H1 (cell line): ENCODE data around the gene ABCC6.

Experiments
- CEBPB ChIP-seq: IDR thresholded peaks from 2 replicates; pipeline ENCODE4 v1.6.1; 2012; ENCODE audit warnings: low read depth, low read length
- CTCF ChIP-seq, 3 experiments: IDR thresholded peaks; 1 replicate in 2 of 3; 2 replicates in 1 of 3; pipeline versions ENCODE4 v1.5.1 to v1.6.1; 2011; ENCODE audit warnings: low read length in 3 of 3, mild to moderate bottlenecking in 3 of 3, inconsistent platforms in 2 of 3, low read depth in 1 of 3, moderate library complexity in 1 of 3; ENCODE audit not compliant: insufficient read depth in 1 of 3; ENCODE audit errors: control extremely low read depth in 1 of 3
- GABPA ChIP-seq: IDR thresholded peaks from 2 replicates; pipeline ENCODE4 v1.6.1; 2011; ENCODE audit warnings: mild to moderate bottlenecking, low read length, moderate library complexity, borderline replicate concordance; ENCODE audit not compliant: insufficient read depth
- POLR2A ChIP-seq, 2 experiments: IDR thresholded peaks; 1 replicate in 1 of 2; 2 replicates in 1 of 2; pipeline ENCODE4 v1.6.1; 2011; ENCODE audit warnings: low read depth in 2 of 2, low read length in 2 of 2, mild to moderate bottlenecking in 2 of 2; ENCODE audit errors: control extremely low read depth in 1 of 2
- POLR2AphosphoS5 ChIP-seq: IDR thresholded peaks from 2 replicates; pipeline ENCODE4 v1.6.1; 2011; ENCODE audit warnings: low read depth, low read length
- POU5F1 ChIP-seq: IDR thresholded peaks from 2 replicates; pipeline ENCODE4 v1.6.1; 2011; ENCODE audit warnings: low read depth, mild to moderate bottlenecking, low read length, moderate library complexity
- RFX5 ChIP-seq: IDR thresholded peaks from 2 replicates; pipeline ENCODE4 v1.6.1; 2011; ENCODE audit warnings: low read depth, low read length, improper control_type of control experiment, borderline replicate concordance
- SIN3A ChIP-seq, 2 experiments: IDR thresholded peaks in 1 of 2; conservative IDR thresholded peaks in 1 of 2; 2 replicates each; pipeline ENCODE4 v1.6.1; 2011 to 2012; ENCODE audit warnings: low read length in 2 of 2, improper control_type of control experiment in 1 of 2, low read depth in 1 of 2, mild to moderate bottlenecking in 1 of 2
- SUZ12 ChIP-seq: fragments of 200-600 bp; sonication (generic); IDR thresholded peaks from 2 replicates; pipeline ENCODE4 v1.6.1; 2012; ENCODE audit warnings: mild to moderate bottlenecking, inconsistent platforms, low read length, moderate library complexity, mixed read lengths
- TAF1 ChIP-seq: IDR thresholded peaks from 2 replicates; pipeline ENCODE4 v1.6.1; 2011; ENCODE audit warnings: mild to moderate bottlenecking, low read depth, low read length
- TAF7 ChIP-seq: optimal IDR thresholded peaks from 2 replicates; pipeline ENCODE3; 2011; ENCODE audit warnings: low read depth, mild to moderate bottlenecking, inconsistent platforms, low read length, moderate library complexity, borderline replicate concordance
- ZNF274 ChIP-seq: IDR thresholded peaks from 2 replicates; pipeline ENCODE4 v1.7.0; 2012; ENCODE audit warnings: low read length, borderline replicate concordance; ENCODE audit errors: extremely low read depth

- TF ChIP-seq POLR2AphosphoS5 (no peak), GABPA (no peak), CTCF (IDR thresholded peaks at IDR 0.05; ENCODE audit: control extremely low read depth in 1 of 3, insufficient read depth in 1 of 3, low read depth in 1 of 3, low read length in 3 of 3) (peak; percentile 39 to 67 (median 62)), POLR2A (IDR thresholded peaks at IDR 0.05; ENCODE audit: control extremely low read depth in 1 of 2, low read depth in 2 of 2, low read length in 2 of 2) (no peak), TAF1 (no peak), SIN3A (conservative IDR thresholded peaks at IDR 0.05 in 1 of 2, IDR thresholded peaks at IDR 0.05 in 1 of 2; ENCODE audit: low read depth in 1 of 2, low read length in 2 of 2) (no peak), SUZ12 (no peak), RFX5 (no peak), ZNF274 (no peak), POU5F1 (no peak), CEBPB (no peak), TAF7 (no peak)
Observed at GRCh38 chr16:16143038-16143763, 80.1 kb downstream of the ABCC6 start.
